Upper lobe of left lung (tissue), 4 donors: Measurements from ENCODE around the gene CDH9.

Experiments used
- EP300 ChIP-seq, 4 donors: sonication (generic); formaldehyde crosslinking; IDR thresholded peaks; one replicate each; pipeline ENCODE4 v1.5.1; 2017; ENCODE audit warnings: antibody characterized with exemption in 4 of 4, control low read depth in 2 of 4
- TF ChIP-seq, protein P1 (sequence below), 6 experiments: fragments of 450-650 bp in 4 of 6; fragments of 200-600 bp in 2 of 6; sonication (generic) in 2 of 6; IDR thresholded peaks; one replicate each; pipeline ENCODE4 v1.5.1; 2016 to 2019; ENCODE audit warnings: antibody characterized with exemption in 6 of 6

DNA sequence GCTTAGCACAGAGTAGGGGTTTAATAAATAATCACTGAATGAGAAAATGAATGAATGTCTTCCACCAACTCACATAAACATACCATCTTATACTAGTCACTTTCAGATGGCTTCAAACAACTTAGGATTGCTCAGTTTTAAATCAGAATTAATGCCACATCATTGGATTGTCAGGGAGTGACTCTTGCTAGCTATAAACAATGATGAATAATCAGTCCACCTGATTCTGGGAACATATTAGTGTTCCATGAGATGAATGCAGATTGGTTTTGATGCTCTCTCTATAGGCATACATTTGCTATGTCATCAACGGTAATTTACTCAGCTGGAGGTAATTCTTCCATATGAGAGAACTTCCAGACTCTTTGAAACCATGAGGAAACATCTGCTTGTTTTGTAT, 97.4 kb downstream of the CDH9 start:
- TF ChIP-seq, protein P1, sequence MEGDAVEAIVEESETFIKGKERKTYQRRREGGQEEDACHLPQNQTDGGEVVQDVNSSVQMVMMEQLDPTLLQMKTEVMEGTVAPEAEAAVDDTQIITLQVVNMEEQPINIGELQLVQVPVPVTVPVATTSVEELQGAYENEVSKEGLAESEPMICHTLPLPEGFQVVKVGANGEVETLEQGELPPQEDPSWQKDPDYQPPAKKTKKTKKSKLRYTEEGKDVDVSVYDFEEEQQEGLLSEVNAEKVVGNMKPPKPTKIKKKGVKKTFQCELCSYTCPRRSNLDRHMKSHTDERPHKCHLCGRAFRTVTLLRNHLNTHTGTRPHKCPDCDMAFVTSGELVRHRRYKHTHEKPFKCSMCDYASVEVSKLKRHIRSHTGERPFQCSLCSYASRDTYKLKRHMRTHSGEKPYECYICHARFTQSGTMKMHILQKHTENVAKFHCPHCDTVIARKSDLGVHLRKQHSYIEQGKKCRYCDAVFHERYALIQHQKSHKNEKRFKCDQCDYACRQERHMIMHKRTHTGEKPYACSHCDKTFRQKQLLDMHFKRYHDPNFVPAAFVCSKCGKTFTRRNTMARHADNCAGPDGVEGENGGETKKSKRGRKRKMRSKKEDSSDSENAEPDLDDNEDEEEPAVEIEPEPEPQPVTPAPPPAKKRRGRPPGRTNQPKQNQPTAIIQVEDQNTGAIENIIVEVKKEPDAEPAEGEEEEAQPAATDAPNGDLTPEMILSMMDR (IDR thresholded peaks at IDR 0.05) = no peak
- no peak for TF ChIP-seq EP300 (IDR thresholded peaks at IDR 0.05)
